BE2C (cell line): Measurements from ENCODE around the gene TNKS1BP1.

Experiments
- DNase-seq: peaks from one replicate; pipeline ENCODE4 v3.0.0-alpha.2; 2020
- H3K27me3 ChIP-seq: fragments of 250-450 bp; sonication (Bioruptor Pico); 2 replicates; pipeline ENCODE4 v1.5.1; 2020; ENCODE audit warnings: mild to moderate bottlenecking
- H3K36me3 ChIP-seq: fragments of 250-450 bp; sonication (Bioruptor Pico); 2 replicates; pipeline ENCODE4 v1.5.1; 2020; ENCODE audit warnings: mild to moderate bottlenecking
- H3K4me1 ChIP-seq: fragments of 250-450 bp; sonication (Bioruptor Pico); 2 replicates; pipeline ENCODE4 v1.5.1; 2020
- H3K4me3 ChIP-seq: 2 replicates; pipeline ENCODE4 v1.5.1; 2011; ENCODE audit warnings: low read depth, low read length
- H3K9me3 ChIP-seq: fragments of 250-450 bp; sonication (Bioruptor Pico); 2 replicates; pipeline ENCODE4 v1.5.1; 2020
- TF ChIP-seq, protein P1 (sequence below): IDR thresholded peaks from 2 replicates; pipeline ENCODE4 v1.5.1; 2012; ENCODE audit warnings: mild to moderate bottlenecking, low read depth, low read length

Gene TNKS1BP1

DNA sequence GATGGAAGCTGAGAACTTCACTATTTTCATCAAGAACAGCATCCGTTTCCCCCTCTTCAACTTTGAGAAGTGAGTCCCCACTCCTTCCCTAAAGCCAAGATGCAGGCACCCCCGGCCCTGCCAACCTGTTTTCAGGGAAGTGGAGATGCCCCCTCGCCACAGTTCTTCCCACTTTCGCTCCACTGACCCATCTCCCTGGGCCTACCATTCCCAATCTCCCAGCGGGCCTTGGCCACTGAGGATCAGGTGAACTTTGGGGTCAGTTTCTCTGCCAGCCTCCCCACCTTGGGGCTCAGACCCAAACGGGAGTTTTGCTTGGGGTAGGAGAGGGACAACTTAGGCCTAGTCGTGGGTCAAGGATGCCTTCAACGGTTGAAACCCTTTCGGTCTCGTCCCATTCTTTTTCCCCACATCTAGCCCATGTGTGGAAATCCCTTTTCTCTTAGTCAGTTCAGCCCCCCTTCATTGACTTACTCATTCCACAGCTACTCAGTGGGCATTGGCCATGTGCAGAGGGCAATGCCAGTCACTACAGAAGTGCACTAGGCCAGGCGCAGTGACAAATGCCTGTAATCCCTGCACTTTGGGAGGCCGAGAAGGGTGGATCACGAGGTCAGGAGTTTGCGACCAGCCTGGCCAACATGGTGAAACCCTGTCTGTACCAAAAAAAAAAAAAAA is 24.0 kb upstream of the TNKS1BP1 start:
- H3K4me1 ChIP-seq, result peaks cover 3% of the 10 kb centered on the region; the same call in 1 of the 2 replicates

DNA sequence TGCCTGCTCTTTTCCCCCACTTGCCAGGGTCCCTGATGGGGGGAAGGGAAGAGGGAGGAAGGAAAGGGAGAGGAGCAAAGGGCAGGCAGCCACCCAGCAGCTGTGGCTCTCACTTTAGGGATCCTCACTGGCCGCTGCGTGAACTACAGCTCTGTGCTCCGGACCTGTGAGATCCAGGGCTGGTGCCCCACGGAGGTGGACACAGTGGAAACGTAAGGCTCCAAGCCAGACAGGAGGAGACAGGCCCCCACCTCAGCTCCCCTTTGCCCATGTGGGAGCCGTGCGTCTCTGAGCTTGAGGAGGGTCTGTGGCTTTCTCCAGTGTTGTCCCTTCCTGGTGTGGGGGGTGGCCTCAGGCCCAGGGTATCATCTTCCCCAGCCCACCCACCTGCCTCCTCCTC is 23.3 kb upstream of the TNKS1BP1 start:
- Histone ChIP-seq H3K27me3 (no peaks in the 10 kb centered on the region), H3K4me1 (peaks cover 3% of the 10 kb centered on the region; the same call in 1 of the 2 replicates), H3K9me3 (no peaks in the 10 kb centered on the region), H3K4me3 (no peak overlapping the region), H3K36me3 (no peaks in the 10 kb centered on the region)
- DNase-seq, result no peak
- TF ChIP-seq, protein P1, sequence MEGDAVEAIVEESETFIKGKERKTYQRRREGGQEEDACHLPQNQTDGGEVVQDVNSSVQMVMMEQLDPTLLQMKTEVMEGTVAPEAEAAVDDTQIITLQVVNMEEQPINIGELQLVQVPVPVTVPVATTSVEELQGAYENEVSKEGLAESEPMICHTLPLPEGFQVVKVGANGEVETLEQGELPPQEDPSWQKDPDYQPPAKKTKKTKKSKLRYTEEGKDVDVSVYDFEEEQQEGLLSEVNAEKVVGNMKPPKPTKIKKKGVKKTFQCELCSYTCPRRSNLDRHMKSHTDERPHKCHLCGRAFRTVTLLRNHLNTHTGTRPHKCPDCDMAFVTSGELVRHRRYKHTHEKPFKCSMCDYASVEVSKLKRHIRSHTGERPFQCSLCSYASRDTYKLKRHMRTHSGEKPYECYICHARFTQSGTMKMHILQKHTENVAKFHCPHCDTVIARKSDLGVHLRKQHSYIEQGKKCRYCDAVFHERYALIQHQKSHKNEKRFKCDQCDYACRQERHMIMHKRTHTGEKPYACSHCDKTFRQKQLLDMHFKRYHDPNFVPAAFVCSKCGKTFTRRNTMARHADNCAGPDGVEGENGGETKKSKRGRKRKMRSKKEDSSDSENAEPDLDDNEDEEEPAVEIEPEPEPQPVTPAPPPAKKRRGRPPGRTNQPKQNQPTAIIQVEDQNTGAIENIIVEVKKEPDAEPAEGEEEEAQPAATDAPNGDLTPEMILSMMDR, result no peak

More for the DNA sequence above, 24.0 kb upstream of the TNKS1BP1 start:
- H3K36me3 ChIP-seq, result no peaks in the 10 kb centered on the region
- no peak overlapping the region for H3K4me3 ChIP-seq
- DNase-seq, result no peak
- TF ChIP-seq, protein P1, result no peak
- no peaks in the 10 kb centered on the region for H3K27me3 ChIP-seq
- no peaks in the 10 kb centered on the region for H3K9me3 ChIP-seq

DNA sequence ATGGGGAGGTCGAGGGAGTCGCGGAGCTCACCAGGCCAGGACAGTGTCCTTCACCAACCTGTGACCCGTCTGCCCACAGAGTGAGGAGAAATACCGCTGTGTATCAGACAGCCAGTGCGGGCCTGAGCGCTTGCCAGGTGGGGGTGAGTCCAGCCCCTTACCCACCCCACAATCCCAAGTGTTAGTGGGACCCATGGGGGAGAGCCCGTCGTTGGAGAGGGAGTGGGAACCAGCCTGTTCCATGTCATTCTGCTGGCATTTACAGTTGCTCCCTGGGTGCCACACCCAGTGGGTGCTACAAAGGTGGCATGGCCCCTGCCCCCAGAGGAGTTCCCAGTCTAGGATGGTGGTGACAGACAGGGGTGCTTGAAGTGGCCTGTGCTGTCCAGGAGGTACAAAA is 22.6 kb upstream of the TNKS1BP1 start:
- Histone ChIP-seq H3K9me3 (no peaks in the 10 kb centered on the region), H3K4me3 (no peak overlapping the region), H3K4me1 (peaks cover 3% of the 10 kb centered on the region; the same call in 1 of the 2 replicates), H3K36me3 (no peaks in the 10 kb centered on the region), H3K27me3 (no peaks in the 10 kb centered on the region)
- DNase-seq, result no peak
- TF ChIP-seq, protein P1, result no peak

DNA sequence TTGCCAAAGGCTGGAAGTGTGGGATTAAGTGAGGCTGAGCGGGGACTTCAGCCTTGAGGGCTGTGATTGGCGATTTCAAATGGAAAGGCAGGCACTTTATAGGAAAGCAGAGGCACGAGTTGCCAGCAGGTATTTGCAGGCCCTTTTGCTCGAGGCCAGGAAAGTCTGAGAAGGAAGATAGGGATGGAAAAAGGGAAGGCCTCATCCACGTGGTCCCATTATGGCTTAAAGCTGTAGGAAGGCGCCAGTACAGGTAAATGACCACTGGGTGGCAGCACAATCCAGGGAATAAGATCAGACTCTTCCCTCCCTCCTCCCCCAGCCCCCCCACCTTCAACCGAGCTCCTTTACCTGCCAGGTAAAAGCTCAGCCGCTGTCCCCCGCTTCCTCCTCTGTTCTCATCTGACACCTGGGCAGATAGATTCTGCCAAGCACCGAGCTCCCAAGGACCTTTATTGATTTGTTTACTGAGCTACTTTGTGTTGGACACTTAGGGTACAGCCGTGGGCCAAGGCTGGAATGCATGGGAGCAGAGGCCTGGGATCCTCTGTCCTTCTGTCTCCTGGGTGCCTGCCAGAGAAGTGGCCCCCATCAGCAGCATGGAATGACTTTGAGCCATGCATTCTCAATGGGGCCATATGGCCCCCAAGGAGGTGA is 20.9 kb upstream of the TNKS1BP1 start:
- Histone ChIP-seq H3K36me3 (no peaks in the 10 kb centered on the region), H3K9me3 (no peaks in the 10 kb centered on the region), H3K4me3 (no peak overlapping the region), H3K4me1 (peaks cover 3% of the 10 kb centered on the region; the same call in 1 of the 2 replicates), H3K27me3 (no peaks in the 10 kb centered on the region)
- peak; percentile 55 for DNase-seq
- TF ChIP-seq, protein P1, result peak; percentile 57

DNA sequence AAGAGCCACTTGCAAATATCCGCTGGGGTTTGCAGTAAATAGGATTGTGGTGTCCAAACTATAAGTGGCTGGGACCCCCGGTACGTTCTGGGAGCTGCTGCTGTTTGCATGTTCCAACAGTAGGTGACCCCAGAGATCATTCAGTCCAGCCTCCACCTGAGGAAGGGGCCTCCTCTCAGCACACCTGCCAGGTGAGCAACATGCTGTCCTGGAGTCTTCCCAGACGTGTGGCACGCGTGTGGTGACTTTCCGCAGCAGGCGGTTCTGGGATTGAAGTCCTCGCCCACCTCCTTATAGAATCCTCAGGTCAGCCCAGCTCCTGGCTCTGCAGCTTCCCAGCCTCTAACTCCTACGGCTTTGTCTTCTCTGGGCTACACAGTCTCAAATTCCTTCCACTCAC is 20.1 kb upstream of the TNKS1BP1 start:
- no peaks in the 10 kb centered on the region for H3K36me3 ChIP-seq
- H3K9me3 ChIP-seq, result no peaks in the 10 kb centered on the region
- H3K4me1 ChIP-seq, result peaks cover 5% of the 10 kb centered on the region; the same call in 1 of the 2 replicates
- TF ChIP-seq, protein P1, result no peak
- H3K4me3 ChIP-seq, result no peak overlapping the region
- DNase-seq, result no peak
- H3K27me3 ChIP-seq, result no peaks in the 10 kb centered on the region

DNA sequence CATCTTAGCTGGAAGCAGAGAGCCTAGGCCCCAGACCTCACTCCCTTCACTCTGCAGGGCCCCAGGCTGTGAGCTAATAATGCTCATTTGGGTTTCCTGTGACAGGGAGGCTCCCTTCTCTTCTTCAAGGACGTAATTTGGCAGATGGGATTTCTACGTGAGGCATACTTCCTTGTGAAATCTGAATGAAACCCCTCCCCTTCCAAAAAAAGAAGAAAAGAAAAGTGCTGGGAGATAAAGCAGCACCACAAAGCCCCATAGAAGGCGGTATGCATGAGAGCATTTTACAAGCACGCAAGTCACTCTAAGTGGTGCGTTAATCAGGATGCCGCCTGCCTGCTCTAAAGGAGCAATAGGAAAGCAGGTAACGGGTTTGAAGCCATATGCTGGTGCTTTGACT is 19.1 kb upstream of the TNKS1BP1 start:
- peaks cover 5% of the 10 kb centered on the region; the same call in 1 of the 2 replicates for H3K4me1 ChIP-seq
- TF ChIP-seq, protein P1, result no peak
- H3K36me3 ChIP-seq, result no peaks in the 10 kb centered on the region
- no peak overlapping the region for H3K4me3 ChIP-seq
- H3K9me3 ChIP-seq, result no peaks in the 10 kb centered on the region
- no peak for DNase-seq
- no peaks in the 10 kb centered on the region for H3K27me3 ChIP-seq
